ENCODE results near the gene ZNF483. TPM values are rescaled to one million over a fixed set of nuclear protein-coding genes. Genes with fewer than 3 reads are reported as not detected.
"Not testable (repeated sequence)": the region's sequence is repeated elsewhere in the genome, so short reads cannot be mapped to it uniquely, and the experiment has no call there.

The ZNF483 gene
- polyA plus RNA-seq, 3 donors: not detected

- Histone ChIP-seq H4K20me1 (ENCODE audit: insufficient read depth, low read length) (peaks cover 31% of the 10 kb centered on the region), H3K27me3 (ENCODE audit: control insufficient read depth in 2 of 2, insufficient read depth in 2 of 2, low read length in 2 of 2) (no peaks in the 10 kb centered on the region), H2AFZ (ENCODE audit: insufficient read depth, low read depth, low read length, poor library complexity, severe bottlenecking) (peak overlapping the region; percentile 83), H3K36me3 (replicated peaks in 1 of 2; ENCODE audit: control insufficient read depth in 1 of 2, insufficient read depth in 2 of 2, low read length in 2 of 2) (no peaks in the 10 kb centered on the region), H3K4me2 (replicated peaks; ENCODE audit: extremely low read depth, low read length, poor library complexity, severe bottlenecking) (peak overlapping the region; percentile 90), H3K27ac (ENCODE audit: low read depth in 1 of 2, low read length in 2 of 2) (peak overlapping the region; percentile 77 to 83), H3K9ac (ENCODE audit: insufficient read depth, low read length, poor library complexity, severe bottlenecking) (peak overlapping the region; percentile 73), H3K4me1 (ENCODE audit: control insufficient read depth in 1 of 2, insufficient read depth in 2 of 2, low read length in 2 of 2) (peaks cover 22 to 26% of the 10 kb centered on the region in 2 donors), H3K4me3 (replicated peaks in 1 of 3; ENCODE audit: low read depth in 2 of 3, low read length in 3 of 3) (peak overlapping the region; percentile 54 to 92 (median 76)), H3K9me3 (replicated peaks in 1 of 2; ENCODE audit: control insufficient read depth in 1 of 2, insufficient read depth in 1 of 2, low read length in 2 of 2) (no peaks in the 10 kb centered on the region), H3K79me2 (ENCODE audit: insufficient read depth, low read length) (peaks cover 36% of the 10 kb centered on the region)
- Mint-ChIP-seq H3K9me3 (no peaks in the 10 kb centered on the region), H3K4me1 (peaks cover 32% of the 10 kb centered on the region), H3K4me3 (peak overlapping the region; percentile 83 to 92), H3K36me3 (no peaks in the 10 kb centered on the region), H3K27me3 (ENCODE audit: low read depth in 3 of 3) (peaks cover 2 to 3% (median 3%) of the 10 kb centered on the region in 3 donors), H3K27ac (peak overlapping the region; percentile 82 to 94 (median 91))
- DNase-seq: peak in 2 of 3 donors; percentile 8 to 18
- intact Hi-C loops (cut with micrococcal nuclease): loop anchor here in 1 of 2 donors (5.0 to 10.0 kb wide), 2 partner anchors 148 to 410 kb away; partner anchors contain the start of genes DNAJC25 and UGCG
- no peak for TF ChIP-seq CTCF (IDR thresholded peaks at IDR 0.05)
- WGBS (ENCODE audit: insufficient coverage): 0% methylated on average over 2 of the region's 4 CpGs
These were observed 40.4 kb upstream of the ZNF483 start for GRCh38 chr9:111484572-111484894.

GRCh38 chr9:111497196-111497595 is 27.8 kb upstream of the ZNF483 start:
- DNase-seq; H3K36me3 Mint-ChIP-seq; H3K27ac Mint-ChIP-seq; H3K27me3 Mint-ChIP-seq (ENCODE audit: low read depth in 3 of 3); H3K4me3 ChIP-seq (replicated peaks in 1 of 3; ENCODE audit: low read depth in 2 of 3, low read length in 3 of 3); H3K9me3 ChIP-seq (replicated peaks in 1 of 2; ENCODE audit: control insufficient read depth in 1 of 2, insufficient read depth in 1 of 2, low read length in 2 of 2); H4K20me1 ChIP-seq (ENCODE audit: insufficient read depth, low read length); H3K36me3 ChIP-seq (replicated peaks in 1 of 2; ENCODE audit: control insufficient read depth in 1 of 2, insufficient read depth in 2 of 2, low read length in 2 of 2); H3K79me2 ChIP-seq (ENCODE audit: insufficient read depth, low read length); H3K4me2 ChIP-seq (replicated peaks; ENCODE audit: extremely low read depth, low read length, poor library complexity, severe bottlenecking); H3K9ac ChIP-seq (ENCODE audit: insufficient read depth, low read length, poor library complexity, severe bottlenecking); H2AFZ ChIP-seq (ENCODE audit: insufficient read depth, low read depth, low read length, poor library complexity, severe bottlenecking); H3K27ac ChIP-seq (ENCODE audit: low read depth in 1 of 2, low read length in 2 of 2); H3K4me3 Mint-ChIP-seq; H3K4me1 ChIP-seq (ENCODE audit: control insufficient read depth in 1 of 2, insufficient read depth in 2 of 2, low read length in 2 of 2); H3K4me1 Mint-ChIP-seq; H3K27me3 ChIP-seq (ENCODE audit: control insufficient read depth in 2 of 2, insufficient read depth in 2 of 2, low read length in 2 of 2); intact Hi-C loops (cut with micrococcal nuclease): not testable (repeated sequence)
- no CpG with 5 or more reads among the region's 2 CpGs for WGBS (ENCODE audit: insufficient coverage)
- H3K9me3 Mint-ChIP-seq: peaks cover 0 to 15% (median 4%) of the 10 kb centered on the region in 7 donors
